Testis (tissue), 2 donors: ENCODE results near the gene CPTP.

Experiments
- POLR2A ChIP-seq: fragments of 450-650 bp; IDR thresholded peaks from one replicate; pipeline ENCODE4 v1.6.1; 2017; ENCODE audit warnings: antibody characterized with exemption, mild to moderate bottlenecking, moderate library complexity
- TF ChIP-seq, protein P1 (sequence below), 3 experiments: fragments of 450-650 bp in 2 of 3; fragments of 200-600 bp in 1 of 3; sonication (generic) in 1 of 3; IDR thresholded peaks; one replicate each; pipeline ENCODE4 v1.5.1; 2016 to 2019; ENCODE audit warnings: antibody characterized with exemption in 3 of 3, mild to moderate bottlenecking in 2 of 3, moderate library complexity in 1 of 3

DNA sequence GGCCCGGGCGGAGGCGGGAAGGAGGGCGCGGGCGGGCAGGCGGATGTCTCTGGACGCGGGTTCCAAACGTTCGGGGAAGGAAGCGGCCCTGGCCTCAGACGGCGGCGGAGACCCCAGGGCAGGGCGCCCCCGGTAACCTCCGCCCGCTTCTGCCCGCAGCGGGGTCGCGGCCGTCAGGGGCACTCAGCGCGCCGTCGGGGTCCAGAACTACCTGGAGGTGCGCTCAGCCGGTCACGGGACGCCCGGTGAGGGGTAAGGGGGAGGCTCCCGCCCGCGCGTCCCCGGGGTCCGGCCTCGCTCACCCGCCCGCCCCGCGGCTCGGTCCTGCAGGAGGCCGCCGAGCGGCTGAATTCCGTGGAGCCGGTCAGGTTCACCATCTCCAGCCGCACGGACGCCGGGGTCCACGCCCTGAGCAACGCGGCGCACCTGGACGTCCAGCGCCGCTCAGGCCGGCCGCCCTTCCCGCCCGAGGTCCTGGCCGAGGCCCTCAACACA is 15.8 kb upstream of the CPTP start:
- TF ChIP-seq, protein P1, sequence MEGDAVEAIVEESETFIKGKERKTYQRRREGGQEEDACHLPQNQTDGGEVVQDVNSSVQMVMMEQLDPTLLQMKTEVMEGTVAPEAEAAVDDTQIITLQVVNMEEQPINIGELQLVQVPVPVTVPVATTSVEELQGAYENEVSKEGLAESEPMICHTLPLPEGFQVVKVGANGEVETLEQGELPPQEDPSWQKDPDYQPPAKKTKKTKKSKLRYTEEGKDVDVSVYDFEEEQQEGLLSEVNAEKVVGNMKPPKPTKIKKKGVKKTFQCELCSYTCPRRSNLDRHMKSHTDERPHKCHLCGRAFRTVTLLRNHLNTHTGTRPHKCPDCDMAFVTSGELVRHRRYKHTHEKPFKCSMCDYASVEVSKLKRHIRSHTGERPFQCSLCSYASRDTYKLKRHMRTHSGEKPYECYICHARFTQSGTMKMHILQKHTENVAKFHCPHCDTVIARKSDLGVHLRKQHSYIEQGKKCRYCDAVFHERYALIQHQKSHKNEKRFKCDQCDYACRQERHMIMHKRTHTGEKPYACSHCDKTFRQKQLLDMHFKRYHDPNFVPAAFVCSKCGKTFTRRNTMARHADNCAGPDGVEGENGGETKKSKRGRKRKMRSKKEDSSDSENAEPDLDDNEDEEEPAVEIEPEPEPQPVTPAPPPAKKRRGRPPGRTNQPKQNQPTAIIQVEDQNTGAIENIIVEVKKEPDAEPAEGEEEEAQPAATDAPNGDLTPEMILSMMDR (IDR thresholded peaks at IDR 0.05), result no peak
- no peak for TF ChIP-seq POLR2A
